OCI-LY1 (cell line): ENCODE results near the gene SLC31A2.

Source experiments
- EZH2 ChIP-seq: fragments of 200-600 bp; sonication (generic), shearing (Covaris generic); IDR thresholded peaks from 2 replicates; pipeline ENCODE4 v1.8.0; 2017; ENCODE audit warnings: borderline replicate concordance, mixed run types, mild to moderate bottlenecking, antibody characterized with exemption, low read length, moderate library complexity, mixed read lengths
- TF ChIP-seq, protein P1 (sequence below): fragments of 200-600 bp; sonication (generic), shearing (Covaris generic); IDR thresholded peaks from 2 replicates; pipeline ENCODE4 v1.5.1; 2017; ENCODE audit warnings: mild to moderate bottlenecking, antibody characterized with exemption, low read length, moderate library complexity, mixed read lengths

DNA sequence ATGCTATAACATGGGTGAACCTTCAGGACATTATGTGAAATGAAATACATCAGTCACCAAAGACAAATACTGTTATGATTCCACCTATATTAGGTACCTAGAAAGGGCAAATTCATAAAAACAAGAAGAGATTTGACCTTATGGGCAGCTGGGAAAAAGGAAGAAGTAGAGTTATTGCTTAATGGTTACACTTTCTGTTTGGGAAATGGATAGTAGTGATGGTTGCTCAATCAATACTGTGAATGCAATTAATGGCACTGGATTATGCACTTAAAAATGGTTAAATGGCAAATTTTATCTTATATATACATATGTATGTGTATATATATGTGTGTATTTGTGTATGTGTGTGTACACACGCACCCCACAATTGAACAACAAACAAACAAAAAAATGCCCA lies 55.1 kb downstream of the SLC31A2 start:
- TF ChIP-seq, protein P1, sequence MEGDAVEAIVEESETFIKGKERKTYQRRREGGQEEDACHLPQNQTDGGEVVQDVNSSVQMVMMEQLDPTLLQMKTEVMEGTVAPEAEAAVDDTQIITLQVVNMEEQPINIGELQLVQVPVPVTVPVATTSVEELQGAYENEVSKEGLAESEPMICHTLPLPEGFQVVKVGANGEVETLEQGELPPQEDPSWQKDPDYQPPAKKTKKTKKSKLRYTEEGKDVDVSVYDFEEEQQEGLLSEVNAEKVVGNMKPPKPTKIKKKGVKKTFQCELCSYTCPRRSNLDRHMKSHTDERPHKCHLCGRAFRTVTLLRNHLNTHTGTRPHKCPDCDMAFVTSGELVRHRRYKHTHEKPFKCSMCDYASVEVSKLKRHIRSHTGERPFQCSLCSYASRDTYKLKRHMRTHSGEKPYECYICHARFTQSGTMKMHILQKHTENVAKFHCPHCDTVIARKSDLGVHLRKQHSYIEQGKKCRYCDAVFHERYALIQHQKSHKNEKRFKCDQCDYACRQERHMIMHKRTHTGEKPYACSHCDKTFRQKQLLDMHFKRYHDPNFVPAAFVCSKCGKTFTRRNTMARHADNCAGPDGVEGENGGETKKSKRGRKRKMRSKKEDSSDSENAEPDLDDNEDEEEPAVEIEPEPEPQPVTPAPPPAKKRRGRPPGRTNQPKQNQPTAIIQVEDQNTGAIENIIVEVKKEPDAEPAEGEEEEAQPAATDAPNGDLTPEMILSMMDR, result no peak
- no peak for TF ChIP-seq EZH2
